H9 (cell line): Measurements from ENCODE around the gene OSBP2. TPM values are rescaled to one million over a fixed set of nuclear protein-coding genes. Genes with fewer than 3 reads are reported as not detected.

Source experiments
- DNase-seq: peaks from one replicate; pipeline ENCODE4 v3.0.0-alpha.2; 2017
- H2AFZ ChIP-seq: one replicate; pipeline ENCODE4 v1.6.1; 2013; ENCODE audit warnings: mild to moderate bottlenecking, low read length, control low read depth, moderate library complexity
- H2AK5ac ChIP-seq: 2 replicates; pipeline ENCODE4 v1.6.1; 2013; ENCODE audit warnings: low read length, control low read depth, mixed read lengths; ENCODE audit not compliant: insufficient read length
- H2BK120ac ChIP-seq: one replicate; pipeline ENCODE4 v1.6.1; 2013; ENCODE audit warnings: low read depth, mild to moderate bottlenecking, low read length, control low read depth, inconsistent platforms; ENCODE audit not compliant: poor library complexity, severe bottlenecking
- H2BK12ac ChIP-seq: 2 replicates; pipeline ENCODE4 v1.6.1; 2013; ENCODE audit warnings: low read length, control low read depth, mixed read lengths, low read depth; ENCODE audit not compliant: insufficient read length
- H2BK15ac ChIP-seq: 2 replicates; pipeline ENCODE4 v1.6.1; 2013; ENCODE audit warnings: low read depth, low read length, control low read depth
- H2BK20ac ChIP-seq: one replicate; pipeline ENCODE4 v1.6.1; 2013; ENCODE audit warnings: low read depth, mild to moderate bottlenecking, low read length, control low read depth, inconsistent platforms; ENCODE audit not compliant: poor library complexity, severe bottlenecking
- H2BK5ac ChIP-seq: 2 replicates; pipeline ENCODE4 v1.6.1; 2013; ENCODE audit warnings: low read length, control low read depth, mixed read lengths; ENCODE audit not compliant: insufficient read length
- H3K14ac ChIP-seq: 2 replicates; pipeline ENCODE4 v1.6.1; 2013; ENCODE audit warnings: low read length, control low read depth; ENCODE audit not compliant: insufficient read depth
- H3K18ac ChIP-seq: 2 replicates; pipeline ENCODE4 v1.6.1; 2013; ENCODE audit warnings: low read depth, mild to moderate bottlenecking, mixed read lengths, low read length, control low read depth; ENCODE audit not compliant: insufficient read length
- H3K23ac ChIP-seq: 2 replicates; pipeline ENCODE4 v1.6.1; 2013; ENCODE audit warnings: low read length, control low read depth, mixed read lengths, low read depth; ENCODE audit not compliant: insufficient read length
- H3K23me2 ChIP-seq: 2 replicates; pipeline ENCODE4 v1.6.1; 2013; ENCODE audit warnings: low read depth, mild to moderate bottlenecking, mixed read lengths, low read length, control low read depth; ENCODE audit not compliant: insufficient read length, poor library complexity, severe bottlenecking
- H3K27ac ChIP-seq: 2 replicates; pipeline ENCODE4 v1.5.1; 2013; ENCODE audit warnings: low read length, control low read depth, mixed read lengths, low read depth; ENCODE audit not compliant: insufficient read length
- H3K27me3 ChIP-seq: 2 replicates; pipeline ENCODE4 v1.6.1; 2013; ENCODE audit warnings: low read length, control low read depth, inconsistent platforms; ENCODE audit not compliant: insufficient read depth
- H3K4ac ChIP-seq: 2 replicates; pipeline ENCODE4 v1.6.1; 2013; ENCODE audit warnings: low read depth, mild to moderate bottlenecking, control low read depth, inconsistent platforms, low read length, moderate library complexity
- H3K4me1 ChIP-seq: 2 replicates; pipeline ENCODE4 v1.6.1; 2013; ENCODE audit warnings: low read length, control low read depth, inconsistent platforms; ENCODE audit not compliant: insufficient read depth
- H3K4me2 ChIP-seq: 2 replicates; pipeline ENCODE4 v1.6.1; 2013; ENCODE audit warnings: low read length, control low read depth, mixed read lengths; ENCODE audit not compliant: insufficient read length, insufficient read depth
- H3K56ac ChIP-seq: 2 replicates; pipeline ENCODE4 v1.6.1; 2013; ENCODE audit warnings: low read depth, mild to moderate bottlenecking, mixed read lengths, low read length, control low read depth; ENCODE audit not compliant: insufficient read length
- H3K79me1 ChIP-seq: 2 replicates; pipeline ENCODE4 v1.6.1; 2013; ENCODE audit warnings: low read depth, mild to moderate bottlenecking, moderate library complexity, low read length, control low read depth, inconsistent platforms; ENCODE audit not compliant: insufficient read depth, poor library complexity, severe bottlenecking
- H3K79me2 ChIP-seq: 2 replicates; pipeline ENCODE4 v1.6.1; 2013; ENCODE audit warnings: low read length, control low read depth, inconsistent platforms; ENCODE audit not compliant: insufficient read depth
- H3K9ac ChIP-seq: 2 replicates; pipeline ENCODE4 v1.6.1; 2013; ENCODE audit warnings: low read length, control low read depth, mixed read lengths; ENCODE audit not compliant: insufficient read length; ENCODE audit errors: extremely low read depth
- H3K9me3 ChIP-seq: one replicate; pipeline ENCODE4 v1.6.1; 2013; ENCODE audit warnings: low read depth, low read length, inconsistent platforms; ENCODE audit not compliant: control insufficient read depth
- H3T11ph ChIP-seq: one replicate; pipeline ENCODE4 v1.6.1; 2013; ENCODE audit warnings: mild to moderate bottlenecking, low read length, control low read depth, inconsistent platforms
- H4K20me1 ChIP-seq: one replicate; pipeline ENCODE4 v1.6.1; 2013; ENCODE audit not compliant: control insufficient read depth, insufficient read length, insufficient read depth
- H4K5ac ChIP-seq: 2 replicates; pipeline ENCODE4 v1.6.1; 2013; ENCODE audit warnings: low read depth, mild to moderate bottlenecking, mixed read lengths, low read length, control low read depth; ENCODE audit not compliant: insufficient read length
- H4K8ac ChIP-seq: replicated peaks from 2 replicates; pipeline ENCODE4 v1.6.1; 2013; ENCODE audit warnings: low read length, control low read depth, mixed read lengths, low read depth; ENCODE audit not compliant: insufficient read length
- H4K91ac ChIP-seq: 2 replicates; pipeline ENCODE4 v1.6.1; 2013; ENCODE audit warnings: low read depth, mild to moderate bottlenecking, moderate library complexity, mixed read lengths, low read length, control low read depth; ENCODE audit not compliant: insufficient read length
- H3K27ac Mint-ChIP-seq, 3 experiments: 2 replicates in 2 of 3; 3 replicates in 1 of 3; pipeline ENCODE4 v1.8.0; 2020 to 2021; ENCODE audit warnings: mixed read lengths in 3 of 3, mild to moderate bottlenecking in 1 of 3, moderate library complexity in 1 of 3
- H3K27me3 Mint-ChIP-seq: 2 replicates; pipeline ENCODE4 v1.8.0; 2021; ENCODE audit warnings: low read depth, mild to moderate bottlenecking, moderate library complexity, mixed read lengths
- H3K36me3 Mint-ChIP-seq, 3 experiments: 2 replicates in 2 of 3; 3 replicates in 1 of 3; pipeline ENCODE4 v1.8.0; 2020 to 2021; ENCODE audit warnings: low read depth in 3 of 3, mixed read lengths in 3 of 3; ENCODE audit not compliant: insufficient read depth in 1 of 3
- H3K4me1 Mint-ChIP-seq, 2 experiments: 2 replicates each; pipeline ENCODE4 v1.8.0; 2020; ENCODE audit warnings: mixed read lengths in 2 of 2
- H3K4me3 Mint-ChIP-seq, 2 experiments: 2 replicates in 1 of 2; 3 replicates in 1 of 2; pipeline ENCODE4 v1.8.0; 2020 to 2021; ENCODE audit warnings: mild to moderate bottlenecking in 2 of 2, mixed read lengths in 2 of 2, moderate library complexity in 1 of 2
- H3K9me3 Mint-ChIP-seq, 2 experiments: 2 replicates in 1 of 2; 3 replicates in 1 of 2; pipeline ENCODE4 v1.8.0; 2020; ENCODE audit warnings: mild to moderate bottlenecking in 2 of 2, mixed read lengths in 2 of 2, moderate library complexity in 1 of 2
- WGBS: extraction: QIAGEN DNeasy Blood & Tissue Kit; methylation state at CpG from one replicate; pipeline ENCODE4 v1.1.7; 2013; ENCODE audit warnings: missing lambda C conversion rate, low lambda C conversion rate, mixed read lengths; ENCODE audit not compliant: insufficient read length; ENCODE audit errors: extremely low coverage; 5-methylcytosine and 5-hydroxymethylcytosine counted together
- total RNA-seq: library from RNA; stranded (reverse); gene quantifications from 2 replicates; pipeline ENCODE4 v1.2.1, GENCODE V29; 2021
- TF ChIP-seq, protein P1 (sequence below): fragments of 200-600 bp; sonication (generic); conservative IDR thresholded peaks from 3 replicates; pipeline ENCODE4 v1.8.0; 2021; ENCODE audit warnings: antibody characterized with exemption, mild to moderate bottlenecking

The OSBP2 gene
- total RNA-seq, 1 experiment from 2014 or later: 3.4 TPM

DNA sequence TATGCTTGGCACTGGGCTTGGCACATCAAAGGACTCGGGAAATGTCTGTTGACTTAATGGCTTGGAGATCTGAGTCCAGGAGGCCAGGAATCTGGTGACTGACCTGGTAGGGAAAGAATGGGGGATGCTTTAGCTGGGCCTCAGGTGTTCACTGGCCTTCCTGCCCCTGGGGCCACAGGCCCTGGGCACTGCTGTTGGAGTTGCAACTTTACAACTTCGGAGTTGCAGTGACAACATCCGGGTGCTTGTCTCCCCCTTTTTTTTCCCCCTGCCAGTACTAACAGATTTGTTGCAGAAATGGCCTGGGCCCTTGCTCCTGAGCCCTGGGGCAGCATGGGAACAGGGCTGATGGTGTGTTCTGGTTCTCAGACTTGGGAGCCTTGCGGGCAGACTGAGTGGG, 23.8 kb downstream of the OSBP2 start:
- H3T11ph ChIP-seq: no peak overlapping the region
- H4K91ac ChIP-seq: no peak overlapping the region
- no peak overlapping the region for H3K14ac ChIP-seq
- H3K4me1 Mint-ChIP-seq: peaks cover 9 to 11% of the 10 kb centered on the region in 2 experiments
- H3K23me2 ChIP-seq: no peaks in the 10 kb centered on the region
- no CpG with 5 or more reads among the region's 4 CpGs for WGBS
- no peak overlapping the region for H4K8ac ChIP-seq
- no peaks in the 10 kb centered on the region for H3K36me3 Mint-ChIP-seq
- H3K79me1 ChIP-seq: no peaks in the 10 kb centered on the region
- no peaks in the 10 kb centered on the region for H3K27me3 ChIP-seq
- no peak overlapping the region for H3K23ac ChIP-seq
- H4K5ac ChIP-seq: no peak overlapping the region
- H3K4me2 ChIP-seq: no peak overlapping the region
- no peaks in the 10 kb centered on the region for H3K9me3 ChIP-seq
- H3K4me3 Mint-ChIP-seq: no peak overlapping the region
- no peak overlapping the region for H2BK20ac ChIP-seq
- no peak overlapping the region for H2BK12ac ChIP-seq
- H3K27ac ChIP-seq: no peak overlapping the region
- H3K56ac ChIP-seq: no peak overlapping the region
- H2AK5ac ChIP-seq: no peak overlapping the region
- H3K79me2 ChIP-seq: no peaks in the 10 kb centered on the region
- DNase-seq: no peak
- no peak overlapping the region for H2BK120ac ChIP-seq
- no peak overlapping the region for H3K4ac ChIP-seq
- H2AFZ ChIP-seq: no peak overlapping the region
- H4K20me1 ChIP-seq: no peaks in the 10 kb centered on the region
- TF ChIP-seq, protein P1, sequence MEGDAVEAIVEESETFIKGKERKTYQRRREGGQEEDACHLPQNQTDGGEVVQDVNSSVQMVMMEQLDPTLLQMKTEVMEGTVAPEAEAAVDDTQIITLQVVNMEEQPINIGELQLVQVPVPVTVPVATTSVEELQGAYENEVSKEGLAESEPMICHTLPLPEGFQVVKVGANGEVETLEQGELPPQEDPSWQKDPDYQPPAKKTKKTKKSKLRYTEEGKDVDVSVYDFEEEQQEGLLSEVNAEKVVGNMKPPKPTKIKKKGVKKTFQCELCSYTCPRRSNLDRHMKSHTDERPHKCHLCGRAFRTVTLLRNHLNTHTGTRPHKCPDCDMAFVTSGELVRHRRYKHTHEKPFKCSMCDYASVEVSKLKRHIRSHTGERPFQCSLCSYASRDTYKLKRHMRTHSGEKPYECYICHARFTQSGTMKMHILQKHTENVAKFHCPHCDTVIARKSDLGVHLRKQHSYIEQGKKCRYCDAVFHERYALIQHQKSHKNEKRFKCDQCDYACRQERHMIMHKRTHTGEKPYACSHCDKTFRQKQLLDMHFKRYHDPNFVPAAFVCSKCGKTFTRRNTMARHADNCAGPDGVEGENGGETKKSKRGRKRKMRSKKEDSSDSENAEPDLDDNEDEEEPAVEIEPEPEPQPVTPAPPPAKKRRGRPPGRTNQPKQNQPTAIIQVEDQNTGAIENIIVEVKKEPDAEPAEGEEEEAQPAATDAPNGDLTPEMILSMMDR: no peak
- no peak overlapping the region for H2BK15ac ChIP-seq
- no peak overlapping the region for H2BK5ac ChIP-seq
- H3K18ac ChIP-seq: no peak overlapping the region
- H3K27me3 Mint-ChIP-seq: no peaks in the 10 kb centered on the region
- H3K27ac Mint-ChIP-seq: no peak overlapping the region
- no peaks in the 10 kb centered on the region for H3K9me3 Mint-ChIP-seq
- no peak overlapping the region for H3K9ac ChIP-seq
- no peaks in the 10 kb centered on the region for H3K4me1 ChIP-seq
